GM12892 (cell line): Measurements from ENCODE around the gene NEGR1.

Experiments used
- POLR2A ChIP-seq: IDR thresholded peaks from 2 replicates; pipeline ENCODE4 v1.6.1; 2011; ENCODE audit warnings: low read depth, low read length, control low read depth
- POLR2AphosphoS5 ChIP-seq: IDR thresholded peaks from 2 replicates; pipeline ENCODE4 v1.6.1; 2011; ENCODE audit warnings: low read depth, low read length, control low read depth

- TF ChIP-seq POLR2AphosphoS5 (no peak), POLR2A (no peak)
These were observed 79.6 kb downstream of the NEGR1 start for GRCh38 chr1:72202761-72203160.
